Nephron progenitor cell (in vitro differentiated cells): ENCODE results near the gene ZNF492.
"Not testable (repeated sequence)": the region's sequence is repeated elsewhere in the genome, so short reads cannot be mapped to it uniquely, and the experiment has no call there.

Source experiments
- DNase-seq: peaks from one replicate; pipeline ENCODE4 v3.0.0; 2021
- H3K27ac Mint-ChIP-seq: 2 replicates; pipeline ENCODE4 v1.8.0; 2021; ENCODE audit warnings: mild to moderate bottlenecking, moderate library complexity, mixed read lengths
- H3K27me3 Mint-ChIP-seq: 2 replicates; pipeline ENCODE4 v1.8.0; 2021; ENCODE audit warnings: mild to moderate bottlenecking, low read depth, mixed read lengths; ENCODE audit not compliant: poor library complexity
- H3K36me3 Mint-ChIP-seq: 2 replicates; pipeline ENCODE4 v1.8.0; 2021; ENCODE audit warnings: low read depth, mixed read lengths
- H3K4me1 Mint-ChIP-seq: 2 replicates; pipeline ENCODE4 v1.8.0; 2021; ENCODE audit warnings: mixed read lengths
- H3K4me3 Mint-ChIP-seq: 2 replicates; pipeline ENCODE4 v1.8.0; 2021; ENCODE audit warnings: mild to moderate bottlenecking, moderate library complexity, mixed read lengths
- H3K9me3 Mint-ChIP-seq: 2 replicates; pipeline ENCODE4 v1.8.0; 2021; ENCODE audit warnings: mild to moderate bottlenecking, moderate library complexity, mixed read lengths
- CTCF ChIP-seq: fragments of 200-600 bp; sonication (generic); IDR thresholded peaks from 2 replicates; pipeline ENCODE4 v1.5.0; 2021; ENCODE audit warnings: antibody characterized with exemption

The ZNF492 gene

GRCh38 chr19:22625266-22626035 is 8.7 kb upstream of the ZNF492 start:
- no peak overlapping the region for H3K4me3 Mint-ChIP-seq
- DNase-seq = no peak
- H3K4me1 Mint-ChIP-seq = no peaks in the 10 kb centered on the region
- no peak for TF ChIP-seq CTCF
- no peaks in the 10 kb centered on the region for H3K27me3 Mint-ChIP-seq
- peaks cover 79% of the 10 kb centered on the region for H3K9me3 Mint-ChIP-seq
- H3K27ac Mint-ChIP-seq = no peak overlapping the region
- H3K36me3 Mint-ChIP-seq = no peaks in the 10 kb centered on the region

GRCh38 chr19:22627526-22627925 is 6.6 kb upstream of the ZNF492 start:
- H3K27ac Mint-ChIP-seq = no peak overlapping the region
- no peak overlapping the region for H3K4me3 Mint-ChIP-seq
- peaks cover 77% of the 10 kb centered on the region for H3K9me3 Mint-ChIP-seq
- no peak for TF ChIP-seq CTCF
- H3K4me1 Mint-ChIP-seq = no peaks in the 10 kb centered on the region
- H3K27me3 Mint-ChIP-seq = no peaks in the 10 kb centered on the region
- no peaks in the 10 kb centered on the region for H3K36me3 Mint-ChIP-seq
- DNase-seq = no peak

GRCh38 chr19:22628401-22628800 is 5.7 kb upstream of the ZNF492 start:
- no peak overlapping the region for H3K4me3 Mint-ChIP-seq
- no peaks in the 10 kb centered on the region for H3K36me3 Mint-ChIP-seq
- no peak for DNase-seq
- H3K9me3 Mint-ChIP-seq = peaks cover 84% of the 10 kb centered on the region
- no peak for TF ChIP-seq CTCF
- no peaks in the 10 kb centered on the region for H3K27me3 Mint-ChIP-seq
- H3K4me1 Mint-ChIP-seq = no peaks in the 10 kb centered on the region
- no peak overlapping the region for H3K27ac Mint-ChIP-seq

- no peak for TF ChIP-seq CTCF
- H3K27me3 Mint-ChIP-seq = no peaks in the 10 kb centered on the region
- H3K36me3 Mint-ChIP-seq = no peaks in the 10 kb centered on the region
- H3K27ac Mint-ChIP-seq = no peak overlapping the region
- peaks cover 78% of the 10 kb centered on the region for H3K9me3 Mint-ChIP-seq
- no peak for DNase-seq
- no peak overlapping the region for H3K4me3 Mint-ChIP-seq
- no peaks in the 10 kb centered on the region for H3K4me1 Mint-ChIP-seq
Observed at GRCh38 chr19:22634450-22634827, 315 bp downstream of the ZNF492 start.

- not testable (repeated sequence) for H3K27ac Mint-ChIP-seq, H3K36me3 Mint-ChIP-seq, H3K4me3 Mint-ChIP-seq, DNase-seq, H3K4me1 Mint-ChIP-seq, H3K27me3 Mint-ChIP-seq
- peaks cover 76% of the 10 kb centered on the region for H3K9me3 Mint-ChIP-seq
Observed at GRCh38 chr19:22685493-22685892, 51.4 kb downstream of the ZNF492 start.

- peaks cover 80% of the 10 kb centered on the region for H3K9me3 Mint-ChIP-seq
- not testable (repeated sequence) for H3K27me3 Mint-ChIP-seq, DNase-seq, H3K36me3 Mint-ChIP-seq, H3K4me1 Mint-ChIP-seq, H3K27ac Mint-ChIP-seq, H3K4me3 Mint-ChIP-seq
Observed at GRCh38 chr19:22702661-22703060, 68.5 kb downstream of the ZNF492 start.

GRCh38 chr19:22703096-22703495 is 69.0 kb downstream of the ZNF492 start:
- H3K27ac Mint-ChIP-seq, DNase-seq, H3K4me3 Mint-ChIP-seq, H3K4me1 Mint-ChIP-seq, H3K27me3 Mint-ChIP-seq, H3K36me3 Mint-ChIP-seq: not testable (repeated sequence)
- H3K9me3 Mint-ChIP-seq = peaks cover 80% of the 10 kb centered on the region
